ENCODE results near the gene SPATA20. TPM values are rescaled to one million over a fixed set of nuclear protein-coding genes. Genes with fewer than 3 reads are reported as not detected.

SPATA20 gene
- total RNA-seq, result 68.9 and 129 TPM in 2 replicates

GRCh38 chr17:50547035-50547735 lies at the start of gene SPATA20:
SPATA20 (plus strand) TSS chr17:50547174; CDS start chr17:50547209, 35 bp downstream.

DNA sequence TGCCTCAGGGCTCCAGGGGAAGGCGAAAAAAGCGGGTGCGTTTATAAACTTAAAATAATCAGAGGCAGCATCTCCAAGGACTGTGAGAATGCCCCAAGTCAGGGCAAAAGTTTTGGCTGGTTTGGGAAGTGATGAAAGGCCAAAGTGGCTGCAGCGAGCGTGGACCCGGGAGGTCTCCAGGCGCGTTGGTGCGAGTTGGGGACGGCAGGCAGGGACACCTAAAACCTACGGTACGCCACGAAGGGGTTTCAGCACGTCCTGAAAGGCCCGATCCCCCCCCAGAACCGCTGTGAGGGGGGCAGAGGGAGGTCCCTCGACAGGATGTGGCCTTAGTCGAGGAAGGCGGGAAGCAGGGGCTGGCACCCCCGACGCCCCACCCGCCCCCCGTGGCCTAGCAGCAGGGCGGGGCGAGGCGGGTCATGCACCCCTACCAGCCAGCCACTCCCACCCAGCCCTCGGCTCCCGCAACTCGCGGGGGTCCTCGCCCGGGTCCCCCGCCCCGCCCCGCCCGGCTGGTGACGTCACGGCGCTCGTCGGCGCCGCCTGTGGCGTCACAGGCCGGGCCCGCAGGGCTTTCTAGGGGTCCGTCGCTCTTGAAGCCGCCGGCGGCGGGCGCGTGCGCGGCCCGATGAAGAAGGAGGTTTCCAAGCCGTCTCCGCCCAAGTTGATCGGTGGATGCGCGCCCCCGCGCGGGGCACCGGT lies 39.0 kb upstream of the SPATA20 start, which contains the start of gene MYCBPAP:
TSS of gene MYCBPAP (plus strand) at position 569 of the 702 bp plus-strand sequence. CDS start 236 bp downstream, outside the sequence.

DNA sequence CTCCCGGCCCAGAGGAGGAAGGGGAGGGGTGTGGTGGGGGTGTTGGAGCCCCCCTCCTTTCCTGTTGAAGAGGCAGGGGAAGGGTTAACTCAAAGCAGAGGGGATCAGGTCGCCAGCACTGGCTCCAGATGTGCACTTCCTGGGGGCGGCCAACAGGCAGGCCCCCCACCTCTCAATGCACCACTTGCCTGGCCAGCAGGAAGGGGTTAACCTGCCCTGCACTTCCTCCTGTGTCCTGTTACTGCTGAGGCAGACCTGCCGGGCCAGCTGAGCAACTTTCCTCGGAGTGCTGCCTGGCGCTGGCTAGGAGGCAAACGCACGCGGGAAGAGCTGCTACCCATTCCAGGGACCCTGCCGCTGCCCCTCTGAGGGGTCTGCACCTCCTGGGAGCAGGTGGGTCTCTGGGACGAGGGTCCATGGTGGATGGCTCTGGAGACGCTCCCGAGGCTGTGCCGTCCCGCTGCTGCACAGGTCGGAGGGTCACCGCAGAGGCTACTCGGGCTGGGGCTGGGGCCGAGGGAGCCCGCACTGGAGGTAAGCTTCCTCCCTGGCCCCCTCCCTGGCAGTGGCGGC lies 14.4 kb upstream of the SPATA20 start, which contains the start of gene EPN3:
TSS of gene EPN3 (plus strand) at position 284 of the 573 bp plus-strand sequence. CDS start 3,822 bp downstream, outside the sequence.

GRCh38 chr17:50560185-50560824 lies 13.3 kb downstream of the SPATA20 start, which contains the start of gene CACNA1G:
CACNA1G (plus strand) TSS chr17:50560715; CDS start chr17:50561460, 745 bp downstream.

Other genes with a start within 250 kb of the SPATA20 start
- 23.4 and 26.8 TPM in 2 replicates for gene XYLT2, start 201.0 kb upstream of the SPATA20 start, total RNA-seq
- gene MRPL27, start 174.0 kb upstream of the SPATA20 start, total RNA-seq, result 64.3 and 68.2 TPM in 2 replicates
- 0.20 and 0.94 TPM in 2 replicates for gene EME1, start 173.9 kb upstream of the SPATA20 start, total RNA-seq
- 111 and 127 TPM in 2 replicates for gene LRRC59, start 149.7 kb upstream of the SPATA20 start, total RNA-seq
- gene ACSF2, start 121.0 kb upstream of the SPATA20 start, total RNA-seq, result 29.0 and 31.8 TPM in 2 replicates
- gene CHAD, start 78.3 kb upstream of the SPATA20 start, total RNA-seq, result 0.10 TPM in 1 of 2 replicates, not detected in the other
- 16.9 and 17.5 TPM in 2 replicates for gene RSAD1, start 68.3 kb upstream of the SPATA20 start, total RNA-seq
- gene MYCBPAP, start 38.7 kb upstream of the SPATA20 start, total RNA-seq, result 0.25 TPM in 1 of 2 replicates, not detected in the other
- not detected in 2 replicates for gene EPN3, start 14.4 kb upstream of the SPATA20 start, total RNA-seq
- gene CACNA1G, start 13.5 kb downstream of the SPATA20 start, total RNA-seq, result 1.8 and 2.1 TPM in 2 replicates
- 26.9 and 32.6 TPM in 2 replicates for gene ABCC3, start 87.7 kb downstream of the SPATA20 start, total RNA-seq
- gene ANKRD40, start 160.7 kb downstream of the SPATA20 start, total RNA-seq, result 21.0 and 22.0 TPM in 2 replicates
- gene LUC7L3, start 172.4 kb downstream of the SPATA20 start, total RNA-seq, result 14.6 and 26.2 TPM in 2 replicates
- gene ANKRD40CL, start 220.3 kb downstream of the SPATA20 start, total RNA-seq, result not detected in 2 replicates